Inferior parietal cortex (tissue), 1 donor: ENCODE measurements around the gene ECM2.

Experiments
- DNase-seq: peaks from one replicate; pipeline ENCODE4 v3.0.0-alpha.2; 2016; ENCODE audit errors: extremely low spot score

Gene ECM2

GRCh38 chr9:92467041-92467440 lies 68.7 kb downstream of the ECM2 start:
- DNase-seq: no peak

GRCh38 chr9:92463984-92464383 lies 71.8 kb downstream of the ECM2 start:
- DNase-seq: no peak

DNA sequence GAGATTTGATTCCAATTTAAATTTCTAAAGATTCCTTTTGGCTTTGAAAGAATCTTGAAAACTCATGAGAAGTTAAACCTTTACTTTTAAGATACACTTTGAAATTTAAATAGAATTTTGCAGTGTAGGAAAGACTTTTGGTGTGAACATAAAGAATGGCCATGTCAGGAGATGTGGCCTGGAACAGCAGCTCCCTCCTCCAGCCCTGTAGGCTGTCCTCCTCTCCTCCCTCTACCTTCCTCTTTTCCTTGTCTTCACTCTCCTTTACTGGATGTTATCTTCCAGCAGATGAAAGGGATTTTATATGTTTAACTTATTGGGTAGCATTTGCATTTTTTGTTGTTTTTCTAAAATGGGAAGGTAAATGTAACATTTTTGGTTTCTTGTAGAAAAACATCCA lies 72.4 kb downstream of the ECM2 start:
- no peak for DNase-seq

GRCh38 chr9:92457576-92457975 lies 78.2 kb downstream of the ECM2 start:
- no peak for DNase-seq

DNA sequence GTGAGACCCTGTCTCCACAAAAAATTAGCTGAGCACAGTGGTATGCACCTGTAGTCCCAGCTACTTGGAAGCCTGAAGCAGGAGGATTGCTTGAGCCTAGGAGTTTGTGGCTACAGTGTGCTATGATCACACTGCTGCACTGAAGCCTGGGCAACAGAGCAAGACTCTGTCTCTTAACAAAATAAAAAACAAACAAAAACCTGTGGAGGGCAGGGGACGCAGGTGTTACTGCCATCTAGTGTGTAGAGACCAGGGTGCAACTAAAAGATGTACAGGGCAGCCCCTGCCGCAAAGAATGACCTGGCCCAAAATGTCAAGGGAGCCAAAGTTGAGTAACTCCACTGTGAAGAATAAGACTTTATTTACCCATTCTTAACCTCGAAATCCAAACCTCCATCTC lies 80.6 kb downstream of the ECM2 start:
- no peak for DNase-seq

DNA sequence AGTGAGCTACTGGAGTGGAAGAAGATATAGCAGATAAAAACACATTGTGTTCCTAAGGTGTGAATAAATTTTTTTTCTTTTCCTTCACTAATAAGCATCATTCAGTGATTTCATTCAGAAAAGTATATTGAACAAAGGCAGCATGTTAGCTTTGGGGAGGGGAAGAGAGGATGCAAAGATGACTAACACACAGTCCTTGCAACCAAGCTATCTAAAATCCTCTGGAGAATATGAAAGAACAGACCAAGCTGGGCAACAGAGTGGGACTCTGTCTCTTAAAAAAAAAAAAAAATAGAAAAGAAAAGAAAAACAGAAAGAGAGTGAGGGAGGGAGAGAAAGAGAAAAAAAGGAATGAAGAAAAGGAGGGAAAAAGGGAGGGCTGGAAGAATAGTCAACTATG lies 89.3 kb downstream of the ECM2 start:
- no peak for DNase-seq
